Measurements from ENCODE around the gene BICD2.
A peak's percentile ranks its signal among the peaks of the same experiment; 100 is the strongest.

The BICD2 gene

GRCh38 chr9:92706218-92706940 is 58.3 kb downstream of the BICD2 start:
- H3K4me3 ChIP-seq (ENCODE audit: low read depth, low read length): no peak overlapping the region
- DNase-seq (ENCODE audit: low read depth): peak; percentile 43
- TF ChIP-seq CTCF (conservative IDR thresholded peaks at IDR 0.05; ENCODE audit: low read depth, low read length): peak; percentile 61

GRCh38 chr9:92704528-92704927 is 60.1 kb downstream of the BICD2 start:
- no peak for DNase-seq (ENCODE audit: low read depth)
- no peak overlapping the region for H3K4me3 ChIP-seq (ENCODE audit: low read depth, low read length)
- TF ChIP-seq CTCF (conservative IDR thresholded peaks at IDR 0.05; ENCODE audit: low read depth, low read length): no peak

- no peak overlapping the region for H3K4me3 ChIP-seq (ENCODE audit: low read depth, low read length)
- DNase-seq (ENCODE audit: low read depth): no peak
These were observed 68.0 kb downstream of the BICD2 start for GRCh38 chr9:92696619-92697018.

GRCh38 chr9:92686954-92687353 is 77.7 kb downstream of the BICD2 start:
- DNase-seq (ENCODE audit: low read depth): peak; percentile 16
- H3K4me3 ChIP-seq (ENCODE audit: low read depth, low read length): no peak overlapping the region
- TF ChIP-seq CTCF (conservative IDR thresholded peaks at IDR 0.05; ENCODE audit: low read depth, low read length): peak; percentile 41

More at GRCh38 chr9:92696619-92697018, 68.0 kb downstream of the BICD2 start:
- no peak for TF ChIP-seq CTCF (conservative IDR thresholded peaks at IDR 0.05; ENCODE audit: low read depth, low read length)

- DNase-seq (ENCODE audit: low read depth): no peak
- no peak for TF ChIP-seq CTCF (conservative IDR thresholded peaks at IDR 0.05; ENCODE audit: low read depth, low read length)
These were observed 79.6 kb downstream of the BICD2 start for GRCh38 chr9:92685022-92685421.

GRCh38 chr9:92682269-92682668 is 82.4 kb downstream of the BICD2 start:
- no peak overlapping the region for H3K4me3 ChIP-seq (ENCODE audit: low read depth, low read length)
- no peak for TF ChIP-seq CTCF (conservative IDR thresholded peaks at IDR 0.05; ENCODE audit: low read depth, low read length)
- no peak for DNase-seq (ENCODE audit: low read depth)

More at GRCh38 chr9:92685022-92685421, 79.6 kb downstream of the BICD2 start:
- no peak overlapping the region for H3K4me3 ChIP-seq (ENCODE audit: low read depth, low read length)

All from choroid plexus epithelial cell (primary cell).